Urinary bladder (tissue), 4 donors: Measurements from ENCODE around the gene SF3B6. TPM values are rescaled to one million over a fixed set of nuclear protein-coding genes. Genes with fewer than 3 reads are reported as not detected.

ENCODE experiments used
- DNase-seq: peaks from one replicate; pipeline ENCODE4 v3.0.0-alpha.2; 2015; ENCODE audit errors: extremely low spot score
- H3K27ac ChIP-seq: one replicate; pipeline ENCODE4 v1.5.1; 2013; ENCODE audit warnings: low read depth, mild to moderate bottlenecking, moderate library complexity
- H3K36me3 ChIP-seq: one replicate; pipeline ENCODE4 v1.6.1; 2013; ENCODE audit warnings: mild to moderate bottlenecking, moderate library complexity; ENCODE audit not compliant: insufficient read depth
- H3K4me1 ChIP-seq: one replicate; pipeline ENCODE4 v1.6.1; 2013; ENCODE audit warnings: mild to moderate bottlenecking, moderate library complexity; ENCODE audit not compliant: insufficient read depth
- H3K4me3 ChIP-seq: one replicate; pipeline ENCODE4 v1.5.1; 2013; ENCODE audit warnings: low read depth, low read length
- WGBS: extraction: QIAGEN DNeasy Blood & Tissue Kit; methylation state at CpG from one replicate; pipeline ENCODE4 v1.1.7; 2013; 5-methylcytosine and 5-hydroxymethylcytosine counted together
- polyA plus RNA-seq: library from polyadenylated mRNA; stranded (reverse); fragments of 200-250 nt; gene quantifications from one replicate; pipeline ENCODE4 v1.2.3, GENCODE V29; 2013
- total RNA-seq: library from RNA; depleted of rRNA; stranded (reverse); fragments of >200 nt; gene quantifications from one replicate; pipeline ENCODE4 v1.2.3, GENCODE V29; 2014
- donor health status: healthy with polysubstance abuse.
- donor health status: healthy.

Gene SF3B6
- total and polyA plus RNA-seq, 2 donors = 121 to 139 TPM

DNA sequence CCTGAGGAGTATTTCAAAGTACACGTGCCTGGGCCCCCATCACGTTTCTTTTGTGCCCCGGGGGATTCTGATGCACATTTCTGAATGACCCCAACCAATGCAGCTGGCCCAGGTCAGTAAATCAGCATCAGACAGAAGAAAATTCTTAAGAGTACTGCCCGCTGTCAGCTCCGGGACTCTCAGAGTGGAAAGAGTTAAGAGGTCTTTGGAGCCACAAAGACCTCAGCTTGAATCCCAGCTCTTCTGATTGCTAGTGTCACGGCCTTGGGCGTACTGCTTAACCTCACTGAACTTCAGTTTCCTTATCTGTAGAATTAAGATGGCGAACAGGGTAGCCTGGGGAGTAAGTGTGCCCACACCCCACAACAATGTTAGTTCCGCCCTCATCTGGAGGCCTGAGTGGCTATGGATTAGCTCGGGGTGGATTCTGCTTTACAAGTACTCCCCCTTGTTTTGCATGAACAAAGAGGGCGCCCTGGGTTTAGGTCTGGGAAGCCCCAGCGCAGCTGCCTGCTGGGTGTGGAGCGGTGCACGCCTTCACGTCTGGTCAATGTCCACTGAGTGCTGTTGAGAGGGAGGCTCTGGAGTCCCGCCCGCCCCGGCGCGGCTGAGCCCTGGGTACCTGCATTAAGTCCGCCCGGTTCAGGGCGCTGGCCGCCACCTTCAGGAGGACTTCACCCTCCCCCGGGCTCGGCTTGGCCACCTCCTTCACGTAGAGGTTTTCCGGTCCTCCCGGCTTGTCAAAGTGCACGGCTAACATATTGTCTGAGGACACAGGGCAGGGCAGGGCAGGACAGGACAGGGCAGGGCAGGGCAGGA lies 7.7 kb upstream of the SF3B6 start:
- Histone ChIP-seq H3K4me3 (peak overlapping the region; percentile 33), H3K4me1 (no peaks in the 10 kb centered on the region), H3K36me3 (no peaks in the 10 kb centered on the region), H3K27ac (peak overlapping the region; percentile 63)
- DNase-seq = peak; percentile 82
- WGBS = 9% methylated on average over 30 of the region's 30 CpGs

GRCh38 chr2:24082787-24083566 lies 6.9 kb upstream of the SF3B6 start:
- no peak for DNase-seq
- H3K27ac ChIP-seq = no peak overlapping the region
- no peaks in the 10 kb centered on the region for H3K4me1 ChIP-seq
- H3K36me3 ChIP-seq = no peaks in the 10 kb centered on the region
- 87% methylated on average over 8 of the region's 8 CpGs for WGBS
- H3K4me3 ChIP-seq = no peak overlapping the region

GRCh38 chr2:24080701-24081100 lies 4.6 kb upstream of the SF3B6 start:
- no peaks in the 10 kb centered on the region for H3K36me3 ChIP-seq
- no peak for DNase-seq
- no peaks in the 10 kb centered on the region for H3K4me1 ChIP-seq
- WGBS = 42% methylated on average over 2 of the region's 2 CpGs
- no peak overlapping the region for H3K27ac ChIP-seq
- H3K4me3 ChIP-seq = no peak overlapping the region

DNA sequence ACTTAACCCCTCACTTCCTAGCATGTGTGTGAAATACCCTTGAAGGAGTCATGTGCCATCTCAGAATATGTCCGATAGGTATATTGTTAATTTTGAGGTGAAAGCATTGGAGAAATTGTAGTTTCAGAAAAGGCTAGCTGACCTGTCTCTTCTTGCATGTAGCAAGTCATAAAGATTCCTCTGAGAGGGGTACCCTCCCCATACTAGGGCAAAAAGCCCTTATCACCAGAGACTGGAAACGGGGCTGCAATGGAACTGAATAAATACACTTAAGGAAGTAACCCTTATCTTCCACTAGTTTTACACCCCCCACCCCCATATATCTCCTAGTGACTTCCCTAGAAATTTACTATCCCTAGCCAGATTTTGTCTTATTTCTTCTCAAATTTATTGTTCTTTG lies 1.8 kb upstream of the SF3B6 start:
- DNase-seq = no peak
- no peaks in the 10 kb centered on the region for H3K4me1 ChIP-seq
- no peak overlapping the region for H3K4me3 ChIP-seq
- 67% methylated on average over 2 of the region's 2 CpGs for WGBS
- no peak overlapping the region for H3K27ac ChIP-seq
- H3K36me3 ChIP-seq = no peaks in the 10 kb centered on the region

DNA sequence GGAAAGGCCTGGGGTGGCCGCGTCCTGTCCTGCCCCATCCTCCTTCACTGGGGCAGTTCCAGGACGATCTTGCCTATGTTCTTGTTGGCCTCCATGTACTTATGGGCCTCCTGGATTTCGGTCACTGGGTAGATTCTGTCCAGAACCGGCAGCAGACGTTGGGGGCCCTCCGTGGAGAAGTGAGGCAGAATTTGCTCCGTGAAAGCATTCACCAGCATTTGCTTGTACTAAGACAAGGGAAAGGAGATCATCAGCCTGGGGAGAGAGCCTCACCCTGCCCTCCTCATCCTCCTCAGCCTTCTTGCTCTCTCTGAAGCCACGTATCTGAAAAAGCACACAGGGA lies 1.4 kb upstream of the SF3B6 start:
- peak overlapping the region; percentile 97 for H3K27ac ChIP-seq
- no peaks in the 10 kb centered on the region for H3K4me1 ChIP-seq
- WGBS = 9% methylated on average over 9 of the region's 9 CpGs
- peak overlapping the region; percentile 72 for H3K4me3 ChIP-seq
- no peak for DNase-seq
- no peaks in the 10 kb centered on the region for H3K36me3 ChIP-seq

DNA sequence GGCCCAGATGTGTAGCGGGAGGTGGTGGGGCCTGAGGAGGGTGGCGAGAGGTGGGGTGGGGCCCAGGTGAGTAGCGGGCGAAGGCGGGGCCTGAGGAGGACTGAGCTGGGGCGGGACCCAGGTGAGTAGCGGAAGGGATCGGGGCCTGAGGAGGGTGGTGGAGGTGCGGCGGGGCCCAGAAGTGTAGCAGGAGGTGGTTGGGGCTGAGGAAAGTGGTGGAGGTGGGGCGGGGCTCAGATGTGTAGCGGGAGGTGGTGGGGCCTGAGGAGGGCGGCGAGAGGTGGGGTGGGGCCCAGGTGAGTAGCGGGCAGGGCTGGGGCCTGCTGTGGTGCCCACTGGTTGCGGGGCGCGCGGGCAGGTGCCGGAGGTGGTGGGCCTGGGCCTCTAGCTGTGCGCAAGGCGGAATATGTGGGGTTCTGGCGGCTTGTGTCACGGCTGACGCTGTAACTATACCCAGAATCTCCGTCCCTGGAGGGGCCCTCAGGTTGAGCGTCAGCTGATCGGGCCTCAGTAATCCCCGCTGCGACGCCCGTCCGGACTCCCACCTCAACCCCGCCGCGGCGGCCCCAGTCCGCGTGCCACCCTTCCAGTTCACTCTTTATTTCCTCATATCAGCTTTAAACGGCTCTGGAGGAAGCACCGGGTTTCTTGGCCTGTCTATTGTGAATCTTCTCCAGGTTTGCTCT lies 866 bp upstream of the SF3B6 start:
- Histone ChIP-seq H3K27ac (peak overlapping the region; percentile 97), H3K36me3 (no peaks in the 10 kb centered on the region), H3K4me3 (peak overlapping the region; percentile 72), H3K4me1 (no peaks in the 10 kb centered on the region)
- WGBS = 3% methylated on average over 41 of the region's 41 CpGs
- no peak for DNase-seq

- no peaks in the 10 kb centered on the region for H3K36me3 ChIP-seq
Observed at GRCh38 chr2:24075259-24075658, 867 bp downstream of the SF3B6 start.

GRCh38 chr2:24073816-24074215 lies 2.3 kb downstream of the SF3B6 start:
- Histone ChIP-seq H3K4me1 (no peaks in the 10 kb centered on the region), H3K27ac (no peak overlapping the region), H3K36me3 (no peaks in the 10 kb centered on the region), H3K4me3 (no peak overlapping the region)
- no peak for DNase-seq
- 93% methylated on average over 6 of the region's 6 CpGs for WGBS

More at GRCh38 chr2:24075259-24075658, 867 bp downstream of the SF3B6 start:
- no peak overlapping the region for H3K27ac ChIP-seq
- no peak for DNase-seq
- H3K4me3 ChIP-seq = peak overlapping the region; percentile 72
- H3K4me1 ChIP-seq = no peaks in the 10 kb centered on the region
- WGBS = 57% methylated on average over 5 of the region's 5 CpGs

GRCh38 chr2:24072259-24072658 lies 3.9 kb downstream of the SF3B6 start:
- WGBS = 84% methylated on average over 4 of the region's 4 CpGs
- peaks cover 1% of the 10 kb centered on the region for H3K36me3 ChIP-seq
- no peaks in the 10 kb centered on the region for H3K4me1 ChIP-seq
- no peak overlapping the region for H3K27ac ChIP-seq
- no peak for DNase-seq
- no peak overlapping the region for H3K4me3 ChIP-seq

DNA sequence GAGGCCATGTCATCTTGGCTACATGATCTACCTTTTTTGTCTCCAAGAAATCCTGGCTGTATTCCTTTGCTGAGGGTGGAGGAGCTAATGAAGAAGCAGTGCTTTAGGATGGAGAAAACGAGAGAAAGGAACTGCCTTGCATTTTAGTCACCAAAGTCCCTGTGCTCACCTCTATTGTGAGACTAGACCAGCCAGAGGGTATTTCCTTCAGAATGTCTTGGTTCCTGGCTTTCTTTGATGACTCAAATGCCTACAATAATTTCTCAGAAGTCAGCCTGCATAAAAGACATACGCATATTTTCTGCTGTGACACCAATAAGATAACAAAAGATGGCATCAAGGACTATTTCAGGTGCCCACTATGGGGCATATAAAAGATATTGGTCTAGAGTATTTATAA lies 10.8 kb downstream of the SF3B6 start:
- Histone ChIP-seq H3K4me1 (no peaks in the 10 kb centered on the region), H3K27ac (no peak overlapping the region), H3K36me3 (peaks cover 5% of the 10 kb centered on the region), H3K4me3 (no peak overlapping the region)
- DNase-seq = no peak
- WGBS = 81% methylated on average over 2 of the region's 2 CpGs

DNA sequence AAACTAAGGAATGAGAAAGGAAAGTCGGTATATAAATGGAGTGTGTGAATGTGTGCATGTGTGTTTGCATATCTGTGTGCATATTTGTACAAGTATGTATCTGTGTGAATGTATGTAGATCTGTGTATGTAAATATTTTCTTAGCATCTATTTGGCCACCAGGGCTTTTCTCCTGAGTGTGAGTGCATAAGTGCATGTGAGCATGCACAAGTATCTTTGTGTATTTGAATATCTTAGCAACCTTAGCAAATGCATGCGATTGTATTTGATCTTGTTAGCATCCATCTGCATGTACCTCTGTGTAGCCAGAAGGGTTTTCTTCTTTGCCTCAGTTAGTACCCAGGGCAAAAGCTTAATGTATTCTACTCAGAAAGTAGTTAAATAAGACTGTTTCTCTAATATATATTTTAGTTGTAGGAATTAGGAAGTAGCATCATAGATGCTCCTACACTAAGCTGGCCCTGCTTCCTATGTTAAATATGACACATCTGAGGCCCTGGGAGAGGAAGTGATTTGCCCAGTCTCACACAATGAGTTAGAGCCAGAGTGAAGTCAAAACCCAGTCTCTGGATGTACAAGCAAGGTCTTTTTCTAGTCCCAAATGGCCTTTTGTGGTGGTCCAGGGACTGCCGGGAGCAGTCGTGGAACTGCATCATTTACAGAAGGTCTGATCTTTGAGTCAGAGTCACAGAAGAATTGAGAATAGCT lies 17.4 kb downstream of the SF3B6 start:
- Histone ChIP-seq H3K4me3 (no peak overlapping the region), H3K27ac (no peak overlapping the region), H3K4me1 (no peaks in the 10 kb centered on the region), H3K36me3 (no peaks in the 10 kb centered on the region)
- 86% methylated on average over 4 of the region's 4 CpGs for WGBS
- DNase-seq = no peak

- no peak overlapping the region for H3K4me3 ChIP-seq
- H3K27ac ChIP-seq = no peak overlapping the region
- no peak for DNase-seq
- H3K4me1 ChIP-seq = no peaks in the 10 kb centered on the region
- WGBS = 82% methylated on average over 6 of the region's 6 CpGs
- H3K36me3 ChIP-seq = no peaks in the 10 kb centered on the region
Observed at GRCh38 chr2:24055750-24056149, 20.4 kb downstream of the SF3B6 start.

DNA sequence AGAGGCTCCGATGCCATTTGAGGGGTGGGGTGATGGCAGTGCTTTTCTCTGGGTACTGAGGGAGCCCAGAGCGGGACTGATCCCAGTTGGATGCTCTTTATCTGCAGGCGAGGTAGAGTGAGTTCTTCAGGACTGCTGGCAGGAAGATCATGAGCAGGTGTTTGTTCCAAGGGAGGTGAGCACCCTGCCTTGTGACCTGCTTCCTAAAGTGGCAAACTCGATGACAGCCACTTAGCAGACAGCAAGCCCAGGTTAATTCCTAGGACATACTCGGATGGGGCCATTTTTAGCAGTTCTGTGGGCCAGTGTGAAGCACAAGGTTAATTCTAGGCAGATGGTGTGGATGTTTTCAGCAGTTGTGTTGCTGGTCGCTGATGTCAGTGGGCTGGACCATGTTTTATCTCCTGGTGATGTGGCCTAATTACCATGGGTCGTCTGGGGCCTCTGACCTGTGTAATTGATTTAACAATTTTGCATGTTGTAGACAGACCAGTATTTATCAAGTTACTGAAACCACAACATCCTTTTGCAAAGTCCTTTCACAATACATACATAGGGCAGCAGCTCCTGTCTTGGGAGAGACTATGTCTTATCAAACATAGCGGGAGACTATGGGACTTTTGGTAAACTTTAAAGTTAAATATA lies 21.6 kb downstream of the SF3B6 start:
- Histone ChIP-seq H3K36me3 (no peaks in the 10 kb centered on the region), H3K4me3 (no peak overlapping the region), H3K4me1 (peaks cover 2% of the 10 kb centered on the region), H3K27ac (no peak overlapping the region)
- 81% methylated on average over 8 of the region's 8 CpGs for WGBS
- no peak for DNase-seq
